ENCODE data around the gene SLC25A22.

GRCh38 chr11:796565-797295 lies 1.4 kb downstream of the SLC25A22 start:
- no peak for TF ChIP-seq CTCF (optimal IDR thresholded peaks at IDR 0.05 in 1 of 3, IDR thresholded peaks at IDR 0.05 in 1 of 3, conservative IDR thresholded peaks at IDR 0.05 in 1 of 3; ENCODE audit: extremely low read depth in 1 of 3, insufficient read depth in 2 of 3, low read length in 3 of 3)
- no peak for TF ChIP-seq EZH2 (IDR thresholded peaks at IDR 0.05; ENCODE audit: low read length)
